ENCODE data around the gene CA4.
"Not testable (repeated sequence)": the region's sequence is repeated elsewhere in the genome, so short reads cannot be mapped to it uniquely, and the experiment has no call there.

CA4 gene

GRCh38 chr17:60188759-60189158 is 39.0 kb downstream of the CA4 start:
- TF ChIP-seq, protein P1, sequence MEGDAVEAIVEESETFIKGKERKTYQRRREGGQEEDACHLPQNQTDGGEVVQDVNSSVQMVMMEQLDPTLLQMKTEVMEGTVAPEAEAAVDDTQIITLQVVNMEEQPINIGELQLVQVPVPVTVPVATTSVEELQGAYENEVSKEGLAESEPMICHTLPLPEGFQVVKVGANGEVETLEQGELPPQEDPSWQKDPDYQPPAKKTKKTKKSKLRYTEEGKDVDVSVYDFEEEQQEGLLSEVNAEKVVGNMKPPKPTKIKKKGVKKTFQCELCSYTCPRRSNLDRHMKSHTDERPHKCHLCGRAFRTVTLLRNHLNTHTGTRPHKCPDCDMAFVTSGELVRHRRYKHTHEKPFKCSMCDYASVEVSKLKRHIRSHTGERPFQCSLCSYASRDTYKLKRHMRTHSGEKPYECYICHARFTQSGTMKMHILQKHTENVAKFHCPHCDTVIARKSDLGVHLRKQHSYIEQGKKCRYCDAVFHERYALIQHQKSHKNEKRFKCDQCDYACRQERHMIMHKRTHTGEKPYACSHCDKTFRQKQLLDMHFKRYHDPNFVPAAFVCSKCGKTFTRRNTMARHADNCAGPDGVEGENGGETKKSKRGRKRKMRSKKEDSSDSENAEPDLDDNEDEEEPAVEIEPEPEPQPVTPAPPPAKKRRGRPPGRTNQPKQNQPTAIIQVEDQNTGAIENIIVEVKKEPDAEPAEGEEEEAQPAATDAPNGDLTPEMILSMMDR (IDR thresholded peaks at IDR 0.05; ENCODE audit: low read depth, low read length, missing control alignments): no peak
- in situ Hi-C loops (cut with HindIII; ENCODE audit: low sequenced_read_pairs): no loop called here
- no peak for DNase-seq (ENCODE audit: low read depth)
- H3K4me3 ChIP-seq (ENCODE audit: low read depth, low read length): no peak overlapping the region

GRCh38 chr17:60190032-60190431 is 40.3 kb downstream of the CA4 start:
- DNase-seq (ENCODE audit: low read depth); H3K4me3 ChIP-seq (ENCODE audit: low read depth, low read length); in situ Hi-C loops (cut with HindIII; ENCODE audit: low sequenced_read_pairs): not testable (repeated sequence)

DNA sequence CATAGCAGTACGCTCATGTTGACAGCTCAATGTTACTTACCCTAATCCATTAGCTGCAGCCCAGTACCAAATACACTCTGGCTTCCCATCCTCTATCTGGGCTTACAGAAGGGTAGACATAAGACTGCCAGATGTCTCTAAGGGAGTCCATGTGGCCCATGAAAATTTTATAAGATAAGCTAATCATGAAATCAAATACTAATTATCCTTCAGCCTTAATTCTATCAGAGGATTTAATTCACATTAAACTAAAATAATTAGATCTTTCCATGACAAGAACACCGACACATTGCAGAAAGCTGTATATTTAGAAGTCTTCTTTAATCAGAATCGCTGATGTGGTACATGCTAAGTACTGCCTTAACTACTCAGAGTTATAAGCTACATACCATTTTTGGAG is 43.3 kb downstream of the CA4 start:
- H3K4me3 ChIP-seq (ENCODE audit: low read depth, low read length); in situ Hi-C loops (cut with HindIII; ENCODE audit: low sequenced_read_pairs): not testable (repeated sequence)

GRCh38 chr17:60193482-60193881 is 43.7 kb downstream of the CA4 start:
- TF ChIP-seq, protein P1 (IDR thresholded peaks at IDR 0.05; ENCODE audit: low read depth, low read length, missing control alignments): no peak
- H3K4me3 ChIP-seq (ENCODE audit: low read depth, low read length): no peak overlapping the region
- no peak for DNase-seq (ENCODE audit: low read depth)
- in situ Hi-C loops (cut with HindIII; ENCODE audit: low sequenced_read_pairs): no loop called here

More for the DNA sequence above, 43.3 kb downstream of the CA4 start:
- not testable (repeated sequence) for DNase-seq (ENCODE audit: low read depth)

- DNase-seq (ENCODE audit: low read depth); in situ Hi-C loops (cut with HindIII; ENCODE audit: low sequenced_read_pairs); H3K4me3 ChIP-seq (ENCODE audit: low read depth, low read length): not testable (repeated sequence)
These were observed 44.4 kb downstream of the CA4 start for GRCh38 chr17:60194141-60194540.

DNA sequence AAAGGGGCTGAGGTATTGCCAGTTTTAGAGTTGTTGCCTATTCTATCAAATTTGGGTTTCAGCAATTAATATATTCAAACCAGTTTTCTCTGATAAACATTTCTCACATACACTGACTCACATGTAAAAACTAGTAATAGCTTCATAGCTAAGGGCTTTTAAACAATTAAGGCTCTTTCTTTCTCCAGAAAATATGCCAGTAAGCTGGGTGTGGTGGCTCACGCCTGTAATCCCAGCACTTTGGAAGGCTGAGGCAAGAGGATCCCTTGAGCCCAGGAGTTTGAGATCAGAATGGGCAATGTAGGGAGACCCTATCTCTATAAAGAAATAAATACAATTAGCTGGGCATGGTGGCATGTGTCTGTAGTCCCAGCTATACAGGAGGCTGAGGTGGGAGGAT is 48.9 kb downstream of the CA4 start:
- in situ Hi-C loops (cut with HindIII; ENCODE audit: low sequenced_read_pairs); H3K4me3 ChIP-seq (ENCODE audit: low read depth, low read length); DNase-seq (ENCODE audit: low read depth): not testable (repeated sequence)

DNA sequence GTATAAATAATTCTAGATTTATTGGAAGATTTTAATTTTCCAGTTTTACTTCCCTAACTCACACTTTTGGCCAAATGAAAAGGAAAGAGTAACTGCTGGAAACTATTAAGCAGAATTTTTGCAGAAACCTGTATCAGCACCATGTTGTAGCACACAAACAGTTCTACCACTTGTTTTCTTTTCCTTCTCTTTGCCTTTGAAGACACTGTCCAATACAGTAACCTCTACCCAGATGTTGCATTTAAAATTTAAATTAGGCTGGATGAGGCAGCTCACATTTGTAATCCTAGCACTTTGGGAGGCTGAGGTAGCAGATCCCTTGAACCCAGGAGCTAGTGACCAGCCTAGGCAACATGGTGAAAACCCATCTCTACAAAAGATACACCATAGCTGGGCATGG is 56.0 kb downstream of the CA4 start:
- H3K4me3 ChIP-seq (ENCODE audit: low read depth, low read length); DNase-seq (ENCODE audit: low read depth); in situ Hi-C loops (cut with HindIII; ENCODE audit: low sequenced_read_pairs): not testable (repeated sequence)

DNA sequence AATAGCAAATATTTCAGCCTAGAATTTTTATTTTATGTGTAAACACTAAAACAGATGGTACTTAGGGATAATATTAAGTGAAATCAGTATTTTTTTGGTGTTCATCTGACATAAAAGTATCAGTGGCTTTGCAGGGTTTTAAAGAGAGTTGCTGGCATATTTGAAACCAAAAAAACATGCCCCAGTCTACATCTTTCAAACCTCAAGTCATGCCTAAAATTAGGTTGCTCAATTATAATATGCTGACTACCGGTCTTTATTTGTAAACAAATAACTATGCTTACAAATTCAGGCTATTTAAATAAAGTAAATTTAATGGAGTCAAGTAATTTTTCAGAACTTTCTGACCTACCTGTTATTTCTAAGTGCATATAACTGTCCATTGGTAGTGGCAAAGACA is 58.5 kb downstream of the CA4 start:
- DNase-seq (ENCODE audit: low read depth); in situ Hi-C loops (cut with HindIII; ENCODE audit: low sequenced_read_pairs); H3K4me3 ChIP-seq (ENCODE audit: low read depth, low read length): not testable (repeated sequence)
